ENCODE results near the gene C6orf89.

The C6orf89 gene

GRCh38 chr6:36853325-36853724 is 32.4 kb upstream of the C6orf89 start:
- no peak for DNase-seq

- DNase-seq: no peak
These were observed 30.0 kb upstream of the C6orf89 start for GRCh38 chr6:36855750-36856149.

GRCh38 chr6:36856277-36856676 is 29.5 kb upstream of the C6orf89 start:
- DNase-seq: no peak

- DNase-seq: no peak
These were observed 28.4 kb upstream of the C6orf89 start for GRCh38 chr6:36857325-36857724.

DNA sequence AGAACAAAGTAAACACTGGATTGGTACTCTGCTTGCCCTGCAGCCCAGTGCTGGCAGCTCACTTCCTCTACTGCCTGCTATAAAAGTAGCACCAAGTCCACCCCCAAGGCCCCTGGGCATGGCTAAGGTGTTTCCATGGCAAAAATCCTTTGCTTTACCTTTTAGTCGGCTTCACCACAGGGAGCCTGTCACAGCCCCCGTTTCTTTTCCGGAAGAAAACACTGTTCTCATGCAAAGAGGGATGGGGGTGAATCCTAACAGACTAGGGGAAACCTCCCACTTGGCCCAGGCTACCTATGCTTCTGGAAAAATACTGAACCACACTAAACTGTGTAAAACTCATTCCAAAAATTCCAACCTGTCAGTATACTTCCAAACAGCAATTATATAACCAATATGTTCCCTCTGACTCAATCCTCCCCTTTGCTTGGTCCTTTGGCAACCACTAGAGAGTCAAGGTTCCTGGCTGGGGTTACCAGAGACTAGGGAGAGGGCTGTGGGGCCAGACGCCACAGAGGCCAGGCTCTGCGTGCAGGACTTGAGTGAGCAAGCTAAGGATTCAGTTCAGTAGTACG is 27.3 kb upstream of the C6orf89 start:
- no peak for DNase-seq

DNA sequence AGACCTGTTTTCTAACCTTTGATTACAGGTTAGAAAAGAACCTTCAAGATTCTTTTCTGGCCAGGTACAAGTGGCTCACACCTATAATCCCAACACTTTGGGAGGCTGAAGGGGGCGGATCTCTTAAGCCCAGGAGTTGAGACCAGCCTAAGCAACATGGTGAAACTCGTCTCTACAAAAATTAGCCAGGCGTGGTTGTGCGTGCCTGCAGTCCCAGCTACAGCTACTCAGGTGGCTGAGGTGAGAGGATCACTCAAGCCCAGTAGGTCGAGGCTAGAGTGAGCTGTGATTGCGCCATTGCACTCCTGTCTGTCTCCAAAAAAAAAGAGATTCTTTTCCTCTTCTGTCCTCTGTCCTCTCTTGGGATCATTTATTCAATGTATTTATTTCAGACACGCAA is 25.6 kb upstream of the C6orf89 start:
- no peak for DNase-seq

DNA sequence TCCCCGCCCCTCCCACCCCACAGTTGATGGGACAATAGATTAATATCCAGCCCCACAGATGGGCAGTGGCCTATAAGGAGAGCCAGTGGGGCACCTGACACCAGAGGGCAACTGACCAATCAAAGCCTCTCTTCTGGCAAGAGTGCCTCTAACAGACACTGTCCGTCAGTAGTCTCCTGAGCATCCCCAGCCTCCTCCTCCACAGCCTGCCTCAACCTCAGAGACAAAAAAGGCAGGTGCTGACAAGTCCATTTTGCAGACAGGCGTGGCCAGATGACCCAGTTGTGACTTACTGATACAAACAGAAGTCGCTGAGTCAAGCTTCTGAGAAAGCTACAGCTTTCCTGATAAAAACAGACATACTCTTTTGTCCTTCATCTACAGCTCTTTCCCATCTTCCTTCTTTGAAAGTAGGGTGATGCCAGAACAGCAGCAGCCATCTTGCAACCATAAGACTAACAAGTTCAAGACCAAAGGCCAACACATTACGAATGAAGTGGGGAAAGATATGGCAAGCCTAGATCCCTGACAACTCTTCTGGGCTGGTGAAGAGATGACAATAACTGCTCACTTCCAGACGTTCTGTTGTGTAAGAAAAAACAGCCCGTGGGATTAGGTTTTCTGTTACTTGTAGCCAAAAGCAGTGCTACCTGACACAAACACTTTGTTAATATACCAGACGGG is 23.4 kb upstream of the C6orf89 start:
- no peak for DNase-seq

GRCh38 chr6:36862848-36863382 is 22.8 kb upstream of the C6orf89 start:
- DNase-seq: no peak

DNA sequence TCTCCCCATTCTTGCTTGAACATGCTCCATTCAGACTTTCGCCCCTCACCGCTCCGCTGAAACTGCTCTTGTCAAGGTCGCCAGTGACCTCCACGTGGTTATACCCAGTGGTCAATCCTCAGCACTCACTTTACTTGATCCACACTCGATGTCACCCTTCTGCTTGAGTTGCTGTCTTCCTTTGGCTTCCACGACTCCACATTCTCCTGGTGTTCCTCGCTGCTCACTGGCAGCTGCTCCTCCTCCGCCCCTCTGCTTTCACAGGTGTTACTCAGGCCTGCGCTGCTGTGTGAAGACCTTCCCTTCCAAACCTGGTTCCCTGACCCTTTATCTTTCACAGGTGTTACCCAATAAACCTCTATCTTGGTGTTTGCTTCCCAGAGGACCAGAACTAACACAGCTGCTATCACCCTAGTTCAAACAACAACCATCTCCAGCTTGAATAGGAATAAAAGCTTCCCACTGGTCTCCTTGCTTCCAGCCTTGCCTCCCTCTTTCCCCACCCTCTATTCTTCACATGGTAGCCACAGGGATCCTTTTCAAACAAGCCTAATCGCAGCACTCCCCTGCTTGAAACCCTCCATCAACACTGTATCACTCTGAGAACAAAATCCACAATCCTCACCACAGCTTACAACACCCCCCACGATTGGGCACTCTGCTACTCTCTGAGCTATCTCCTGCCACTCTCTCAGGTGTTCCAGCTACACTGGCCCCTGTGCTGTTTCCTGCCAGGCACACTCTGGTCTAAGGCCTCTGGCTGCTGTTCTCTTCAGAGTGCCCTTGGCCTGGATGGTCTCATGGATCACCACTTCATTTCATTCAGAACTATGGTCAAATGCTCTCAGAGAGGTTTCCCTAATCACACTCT is 21.8 kb upstream of the C6orf89 start:
- no peak for DNase-seq

GRCh38 chr6:36865835-36866234 is 19.9 kb upstream of the C6orf89 start:
- no peak for DNase-seq

- no peak for DNase-seq
These were observed 18.1 kb upstream of the C6orf89 start for GRCh38 chr6:36867471-36868224.

- no peak for DNase-seq
These were observed 14.1 kb upstream of the C6orf89 start for GRCh38 chr6:36871686-36872085.

DNA sequence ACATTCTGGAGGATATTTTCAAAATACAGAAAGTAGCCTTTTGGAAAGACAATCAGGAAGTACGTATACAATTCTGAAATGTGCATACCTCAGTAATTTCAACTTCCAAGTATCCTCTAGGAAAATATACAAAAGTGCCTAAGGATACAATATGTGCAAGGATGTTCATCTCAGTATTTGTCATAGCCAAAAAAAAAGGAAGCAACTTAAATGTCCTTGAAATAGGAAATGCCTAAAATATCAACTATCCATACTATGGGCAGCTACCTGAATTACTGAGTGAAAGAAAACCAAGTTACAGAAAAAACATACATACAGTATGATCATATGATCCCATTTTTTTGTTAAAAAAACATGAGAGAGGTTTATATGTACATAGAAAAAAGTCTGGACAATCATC is 12.6 kb upstream of the C6orf89 start:
- DNase-seq: no peak

DNA sequence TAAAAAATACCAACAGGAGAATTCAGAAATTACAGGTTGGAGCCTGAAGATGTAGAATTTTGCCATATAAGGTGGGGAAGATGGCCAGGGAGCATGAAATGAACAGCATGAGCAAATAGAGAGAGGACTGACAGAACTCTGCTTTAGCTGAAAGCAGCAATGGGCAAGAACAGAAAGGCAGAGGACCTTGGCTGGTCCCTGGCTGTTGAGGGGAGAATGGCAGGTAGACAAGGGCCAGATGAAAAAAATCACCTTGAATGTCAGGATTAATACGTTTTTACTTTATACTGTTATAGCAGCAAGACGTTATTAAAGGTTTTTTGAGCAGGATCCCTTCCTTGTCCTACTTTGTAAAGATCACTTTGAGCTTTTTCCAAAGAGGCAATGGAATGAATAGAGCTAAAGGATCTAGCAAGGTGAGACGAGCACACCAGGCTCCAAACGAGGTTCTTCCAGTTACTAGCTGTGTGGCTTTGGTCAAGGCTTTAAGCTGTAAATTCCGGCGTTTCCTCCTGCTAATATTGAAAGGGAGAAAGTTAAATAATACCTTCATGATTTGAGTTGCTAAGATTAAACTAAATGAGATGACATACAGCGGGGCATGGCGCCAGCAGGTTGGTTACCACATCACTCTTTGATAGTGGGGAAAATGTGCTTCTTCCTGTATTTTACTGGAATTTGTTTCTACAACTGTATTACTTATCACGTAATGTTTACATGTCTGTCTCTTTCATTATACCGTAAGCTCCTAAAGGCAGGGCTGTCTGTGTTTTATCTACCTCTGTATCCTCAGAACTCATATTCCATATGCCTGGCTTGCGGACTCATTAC is 11.9 kb upstream of the C6orf89 start:
- DNase-seq: peak; percentile 15

DNA sequence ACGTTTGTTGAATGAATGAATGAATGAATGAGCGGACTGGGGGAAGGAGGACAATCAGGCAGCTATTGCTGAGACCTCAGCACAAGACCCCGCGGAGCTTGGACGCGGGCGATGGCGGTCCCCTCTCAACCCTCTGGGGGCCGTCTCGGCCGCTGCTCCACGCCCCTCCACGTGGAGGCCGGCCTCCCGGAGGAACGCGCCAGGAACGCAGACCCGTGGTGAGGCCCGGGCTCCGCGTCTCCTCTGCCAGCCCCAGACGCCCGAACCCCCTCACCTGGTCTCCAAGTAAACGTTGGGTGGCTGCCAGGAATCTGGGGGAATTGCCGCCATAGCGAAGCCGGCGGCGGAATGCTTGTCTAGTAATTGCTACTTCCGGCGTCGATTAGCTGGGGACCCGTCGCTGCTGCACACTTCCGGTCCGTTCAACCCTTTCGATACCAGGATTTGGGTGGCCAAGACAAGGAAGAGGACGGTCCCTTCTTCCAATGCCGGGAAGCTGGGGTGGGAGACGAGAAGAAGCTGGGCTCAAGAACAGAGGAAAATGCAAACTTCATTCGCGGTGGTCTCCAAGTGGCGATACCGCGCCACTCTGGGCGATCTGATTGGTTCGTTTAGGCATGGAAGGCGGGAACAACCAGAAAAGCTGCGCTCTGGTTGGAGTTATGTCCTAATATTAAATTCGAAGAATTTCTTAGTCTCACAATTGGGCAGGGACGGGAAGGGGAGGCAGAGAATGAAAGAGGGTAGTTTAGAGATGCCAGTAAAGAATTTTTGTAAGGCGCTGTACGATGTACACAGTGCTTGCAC is 11.1 kb upstream of the C6orf89 start, which contains the start of gene PPIL1:
TSS of gene PPIL1 (minus strand) at position 361 of the 807 bp plus-strand sequence. CDS start at position 330, 31 bp downstream.
- peak; percentile 87 for DNase-seq

DNA sequence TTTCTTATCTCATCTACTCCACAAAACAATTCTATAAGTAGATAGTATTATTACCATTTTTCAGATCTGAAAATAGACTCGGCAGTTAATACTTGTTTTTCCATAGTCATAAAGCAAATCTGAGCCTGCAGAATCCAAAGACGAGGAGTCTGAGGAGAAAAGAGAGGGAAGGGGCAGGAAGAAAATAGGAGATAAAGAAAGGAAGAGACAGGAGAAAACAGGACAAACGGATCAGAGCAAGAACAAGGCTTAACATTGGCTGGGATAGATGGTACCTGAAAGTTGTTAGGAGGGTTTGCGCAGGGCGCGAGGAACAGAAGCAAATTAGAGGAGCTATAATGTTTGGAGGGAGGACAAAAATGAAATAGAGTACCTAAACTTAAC is 10.5 kb upstream of the C6orf89 start:
- DNase-seq: no peak

GRCh38 chr6:36884610-36885009 is 1.1 kb upstream of the C6orf89 start:
- DNase-seq: no peak

DNA sequence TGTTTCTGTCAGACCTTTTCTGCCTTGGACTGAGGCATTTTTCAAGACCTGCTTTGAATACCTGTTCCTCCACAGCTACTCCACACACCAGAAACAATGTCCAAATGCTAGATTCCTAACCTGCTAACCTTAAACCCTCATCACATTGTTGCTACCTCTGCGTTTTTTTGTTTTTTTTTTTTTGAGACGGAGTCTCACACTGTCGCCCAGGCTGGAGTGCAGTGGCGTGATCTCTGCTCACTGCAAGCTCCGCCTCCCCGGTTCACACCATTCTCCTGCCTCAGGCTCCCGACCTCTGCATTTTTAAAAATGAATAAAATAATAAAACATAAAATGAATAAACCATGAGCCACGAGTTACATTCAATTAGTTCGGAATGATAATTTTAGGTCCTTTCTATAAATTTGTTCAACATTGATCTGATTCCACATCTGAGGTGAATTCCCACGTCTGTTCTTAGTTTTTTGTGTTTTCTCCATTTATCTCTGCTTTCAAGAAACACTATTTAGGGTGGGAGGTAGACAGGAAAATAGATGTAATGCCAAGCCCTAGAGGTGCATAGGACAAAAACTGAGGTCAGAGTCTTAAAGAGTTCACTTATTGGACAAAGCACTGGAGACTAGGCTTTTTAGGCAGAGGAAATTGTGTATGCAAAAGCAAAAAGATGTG is 1.3 kb downstream of the C6orf89 start:
- DNase-seq: no peak

DNA sequence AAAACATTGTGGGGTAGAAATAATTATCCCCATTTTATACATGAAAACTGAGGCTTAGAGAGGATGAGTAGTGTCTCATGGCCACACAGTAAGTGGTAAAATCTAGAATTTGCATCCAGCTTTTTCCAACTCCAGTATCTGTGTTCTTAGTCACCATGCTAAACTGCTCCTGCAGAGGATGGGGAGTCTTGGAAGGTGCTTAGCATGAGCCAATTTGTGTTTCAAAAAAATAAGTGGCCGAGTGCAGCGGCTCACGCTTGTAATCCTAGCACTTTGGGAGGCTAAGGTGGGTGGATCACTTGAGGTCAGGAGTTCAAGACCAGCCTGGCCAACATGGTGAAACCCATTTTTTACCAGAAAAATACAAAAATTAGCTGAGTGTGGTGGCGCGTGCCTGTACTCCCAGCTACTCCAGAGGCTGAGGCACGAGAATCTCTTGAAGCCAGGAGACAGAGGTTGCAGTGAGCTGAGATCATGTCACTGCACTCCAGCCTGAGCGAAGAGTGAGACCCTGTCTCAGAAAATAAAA is 2.4 kb downstream of the C6orf89 start:
- DNase-seq: no peak

Measured in stimulated activated CD4-positive, alpha-beta T cell treated with anti-CD3 and anti-CD28 coated beads, Interleukin-15, amount 100 ng/mL, for 24 hours (primary cell).